ENCODE data around the gene DHX9. TPM values are rescaled to one million over a fixed set of nuclear protein-coding genes. Genes with fewer than 3 reads are reported as not detected.

The DHX9 gene
- total RNA-seq, 4 donors from 2014 or later = 103 to 172 (median 144) TPM

DNA sequence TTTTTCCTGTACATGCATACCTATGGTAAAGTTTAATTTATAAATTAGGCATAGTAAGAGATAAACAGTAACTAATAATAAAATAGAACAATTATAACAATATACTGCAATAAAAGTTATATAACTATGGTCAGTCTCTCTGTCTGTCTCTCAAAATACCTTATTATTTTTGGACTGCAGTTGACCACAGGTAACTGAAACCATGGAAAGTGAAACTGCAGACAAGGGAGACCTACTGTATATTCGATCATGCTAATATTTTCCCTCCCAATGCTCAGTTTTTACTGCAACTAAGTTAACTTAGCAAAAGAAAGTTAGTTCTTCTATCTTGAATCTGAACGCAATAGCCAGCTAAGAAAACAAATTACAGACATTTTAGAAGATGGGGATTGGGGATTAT is 12.3 kb upstream of the DHX9 start:
- Histone ChIP-seq H3K4me1 (peaks cover 11 to 17% of the 10 kb centered on the region in 2 donors), H3K36me3 (no peaks in the 10 kb centered on the region), H3K27ac (peak overlapping the region in 1 of 3 donors; percentile 29), H3K27me3 (no peaks in the 10 kb centered on the region), H3K4me3 (replicated peaks in 1 of 3) (no peak overlapping the region), H3K9me3 (no peaks in the 10 kb centered on the region)
- intact Hi-C loops (cut with DNase I) = no loop called here
- WGBS, 2 donors = 70 to 71% methylated on average over 2 of the region's 2 CpGs
- TF ChIP-seq, protein P1, sequence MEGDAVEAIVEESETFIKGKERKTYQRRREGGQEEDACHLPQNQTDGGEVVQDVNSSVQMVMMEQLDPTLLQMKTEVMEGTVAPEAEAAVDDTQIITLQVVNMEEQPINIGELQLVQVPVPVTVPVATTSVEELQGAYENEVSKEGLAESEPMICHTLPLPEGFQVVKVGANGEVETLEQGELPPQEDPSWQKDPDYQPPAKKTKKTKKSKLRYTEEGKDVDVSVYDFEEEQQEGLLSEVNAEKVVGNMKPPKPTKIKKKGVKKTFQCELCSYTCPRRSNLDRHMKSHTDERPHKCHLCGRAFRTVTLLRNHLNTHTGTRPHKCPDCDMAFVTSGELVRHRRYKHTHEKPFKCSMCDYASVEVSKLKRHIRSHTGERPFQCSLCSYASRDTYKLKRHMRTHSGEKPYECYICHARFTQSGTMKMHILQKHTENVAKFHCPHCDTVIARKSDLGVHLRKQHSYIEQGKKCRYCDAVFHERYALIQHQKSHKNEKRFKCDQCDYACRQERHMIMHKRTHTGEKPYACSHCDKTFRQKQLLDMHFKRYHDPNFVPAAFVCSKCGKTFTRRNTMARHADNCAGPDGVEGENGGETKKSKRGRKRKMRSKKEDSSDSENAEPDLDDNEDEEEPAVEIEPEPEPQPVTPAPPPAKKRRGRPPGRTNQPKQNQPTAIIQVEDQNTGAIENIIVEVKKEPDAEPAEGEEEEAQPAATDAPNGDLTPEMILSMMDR (IDR thresholded peaks at IDR 0.05) = no peak
- no peak for TF ChIP-seq POLR2A (IDR thresholded peaks at IDR 0.05)
- no peak for DNase-seq

DNA sequence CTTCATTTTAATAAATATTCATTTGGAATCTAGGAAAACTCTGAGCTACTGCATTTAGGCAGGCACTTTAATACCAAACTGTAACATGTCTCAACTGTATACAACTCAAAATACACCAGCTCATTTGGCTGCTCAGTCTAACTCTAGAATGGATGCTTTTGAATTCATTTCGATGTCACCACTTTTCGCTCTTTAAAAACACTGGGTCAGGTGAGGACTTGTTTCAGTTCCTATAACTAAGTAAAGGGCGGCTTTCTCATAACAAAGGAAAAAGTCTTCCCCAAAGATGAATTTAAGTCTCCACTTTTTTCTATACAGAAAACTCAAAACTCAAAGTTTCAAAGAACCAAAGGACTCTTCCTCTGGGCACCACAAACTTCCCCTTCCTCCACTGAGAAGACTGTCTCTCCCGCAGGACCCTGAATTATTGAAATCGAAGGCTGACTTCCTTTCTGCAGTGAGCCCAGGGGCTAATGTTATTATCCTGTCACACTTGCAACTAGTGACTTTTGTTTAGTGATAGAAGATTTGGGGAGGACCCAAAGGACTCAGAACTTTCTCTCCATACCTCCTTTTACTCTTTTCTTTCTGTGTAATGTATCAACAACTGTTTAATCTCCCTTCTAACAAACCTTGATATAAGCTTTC is 9.7 kb upstream of the DHX9 start:
- intact Hi-C loops (cut with DNase I) = no loop called here
- WGBS, 2 donors = 75 to 83% methylated on average over 5 of the region's 5 CpGs

DNA sequence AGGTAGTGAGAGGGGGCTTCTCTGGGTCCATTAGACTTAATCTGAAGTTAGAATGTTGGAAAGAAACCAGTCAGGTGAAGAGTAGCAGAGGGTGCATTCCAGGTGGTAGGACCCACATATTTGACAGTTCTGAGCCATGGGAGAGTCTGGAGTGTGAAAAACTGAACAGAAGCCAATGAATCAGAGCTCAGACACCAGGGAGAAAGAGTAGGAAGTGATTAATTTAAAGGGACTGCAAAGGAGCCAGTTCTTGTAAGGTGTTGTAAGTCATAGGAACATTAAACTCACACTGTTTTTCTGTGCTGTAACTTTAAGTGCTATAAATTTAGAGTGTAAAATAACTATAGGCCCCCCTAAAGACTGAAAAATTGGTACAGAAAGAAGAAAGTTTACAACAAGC is 5.9 kb upstream of the DHX9 start:
- Histone ChIP-seq H3K36me3 (no peaks in the 10 kb centered on the region), H3K27ac (no peak overlapping the region), H3K27me3 (no peaks in the 10 kb centered on the region), H3K9me3 (no peaks in the 10 kb centered on the region), H3K4me1 (no peaks in the 10 kb centered on the region), H3K4me3 (replicated peaks in 1 of 3) (no peak overlapping the region)
- intact Hi-C loops (cut with DNase I) = no loop called here
- TF ChIP-seq, protein P1 (IDR thresholded peaks at IDR 0.05) = no peak
- TF ChIP-seq POLR2A (IDR thresholded peaks at IDR 0.05) = no peak
- no peak for DNase-seq

More for the DNA sequence above, 9.7 kb upstream of the DHX9 start:
- Histone ChIP-seq H3K27ac (no peak overlapping the region), H3K27me3 (no peaks in the 10 kb centered on the region), H3K4me3 (replicated peaks in 1 of 3) (no peak overlapping the region), H3K4me1 (peaks cover 7 to 17% of the 10 kb centered on the region in 2 donors), H3K36me3 (no peaks in the 10 kb centered on the region), H3K9me3 (no peaks in the 10 kb centered on the region)
- DNase-seq = no peak
- TF ChIP-seq POLR2A (IDR thresholded peaks at IDR 0.05) = no peak

DNA sequence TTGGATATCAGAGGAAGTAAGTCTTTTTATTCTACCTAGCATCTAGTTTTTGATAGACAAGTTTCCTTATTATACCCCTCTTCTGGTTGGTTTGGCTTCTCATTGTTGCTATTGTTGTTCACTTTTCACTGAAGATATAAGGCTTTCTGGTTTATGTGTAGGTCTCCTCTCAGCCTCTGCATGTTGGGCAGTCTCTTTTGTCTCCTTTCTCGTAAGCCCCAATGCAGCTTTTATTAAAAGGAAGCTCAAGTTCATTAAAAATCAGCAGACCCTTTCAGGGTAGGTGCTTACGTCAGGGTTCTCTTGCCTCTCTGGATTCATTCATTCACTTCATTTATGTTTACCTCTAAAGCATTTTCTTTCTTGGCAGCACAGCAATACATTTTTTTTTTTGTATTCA is 4.8 kb upstream of the DHX9 start:
- no peak overlapping the region for H3K27ac ChIP-seq
- TF ChIP-seq, protein P1 (IDR thresholded peaks at IDR 0.05) = no peak
- TF ChIP-seq POLR2A (IDR thresholded peaks at IDR 0.05) = no peak
- 93 to 95% methylated on average over 2 of the region's 2 CpGs for WGBS, 2 donors
- no peaks in the 10 kb centered on the region for H3K9me3 ChIP-seq
- H3K27me3 ChIP-seq = no peaks in the 10 kb centered on the region
- H3K4me3 ChIP-seq (replicated peaks in 1 of 3) = no peak overlapping the region
- no peaks in the 10 kb centered on the region for H3K4me1 ChIP-seq
- no peaks in the 10 kb centered on the region for H3K36me3 ChIP-seq
- intact Hi-C loops (cut with DNase I) = no loop called here
- no peak for DNase-seq

DNA sequence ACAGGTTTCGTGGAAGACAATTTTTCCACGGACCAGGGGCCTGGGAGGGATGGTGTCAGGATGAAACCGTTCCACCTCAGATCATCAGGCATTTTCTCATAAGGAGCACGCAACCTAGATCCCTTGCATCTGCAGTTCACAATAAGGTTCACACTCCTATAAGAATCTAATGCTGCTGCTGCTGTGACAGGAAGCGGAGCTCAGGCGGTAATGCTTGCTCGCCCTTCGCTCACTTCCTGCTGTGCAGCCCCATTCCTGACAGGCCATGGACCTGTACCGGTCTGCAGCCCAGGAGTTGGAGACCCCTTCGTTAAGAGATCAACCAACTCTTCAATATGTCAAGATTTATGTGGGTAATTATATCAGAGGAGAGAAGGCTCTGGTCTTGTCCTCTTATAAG is 3.3 kb upstream of the DHX9 start:
- intact Hi-C loops (cut with DNase I) = no loop called here
- H3K27me3 ChIP-seq = no peaks in the 10 kb centered on the region
- 85 to 92% methylated on average over 10 of the region's 10 CpGs for WGBS, 2 donors
- H3K9me3 ChIP-seq = no peaks in the 10 kb centered on the region
- TF ChIP-seq POLR2A (IDR thresholded peaks at IDR 0.05) = no peak
- TF ChIP-seq, protein P1 (IDR thresholded peaks at IDR 0.05) = no peak
- DNase-seq = no peak
- no peaks in the 10 kb centered on the region for H3K36me3 ChIP-seq
- H3K4me1 ChIP-seq = peaks cover 6% of the 10 kb centered on the region in 2 donors
- no peak overlapping the region for H3K27ac ChIP-seq
- no peak overlapping the region for H3K4me3 ChIP-seq (replicated peaks in 1 of 3)

Data from thyroid gland (tissue), 4 donors.